HUDEP-2 (cell line): ENCODE measurements around the gene HGF.

Experiments used
- DNase-seq, 76 experiments: peaks; one replicate each; lab custom pipeline; 2025; ENCODE audit not compliant: unreplicated experiment in 76 of 76; lab: John Stamatoyannopoulos, UW

Gene HGF

DNA sequence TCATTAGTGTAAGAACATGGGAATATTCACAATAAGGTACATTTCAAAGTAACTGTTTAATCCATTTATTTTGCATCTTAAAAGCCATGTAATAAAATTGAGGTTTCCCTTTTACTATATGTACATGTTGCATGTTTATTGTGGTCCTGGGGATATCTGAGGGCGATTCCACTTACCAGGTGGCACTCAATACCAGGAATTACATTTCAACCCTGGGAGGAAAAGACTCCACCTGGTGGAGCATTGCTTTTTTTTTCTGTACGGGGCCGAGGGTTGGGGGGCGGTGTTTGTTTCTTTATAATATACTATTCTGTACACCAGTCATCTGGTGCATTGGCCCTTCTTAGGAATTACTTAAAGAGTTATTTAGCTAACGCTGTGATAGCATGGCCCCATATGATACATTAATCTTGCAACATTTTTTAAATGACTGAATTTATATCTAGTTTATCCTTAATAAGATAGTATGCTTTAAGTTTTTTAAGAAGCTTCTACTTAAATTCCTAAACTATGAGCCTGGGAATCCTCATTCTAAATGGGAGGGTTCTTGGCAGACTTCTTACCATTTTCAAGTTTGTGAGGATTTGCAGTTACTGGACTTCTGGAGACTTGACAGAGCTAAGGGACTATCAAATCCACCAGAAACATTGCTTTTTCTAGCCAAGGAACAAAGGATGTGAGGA is 7.2 kb upstream of the HGF start:
- no peak for DNase-seq

DNA sequence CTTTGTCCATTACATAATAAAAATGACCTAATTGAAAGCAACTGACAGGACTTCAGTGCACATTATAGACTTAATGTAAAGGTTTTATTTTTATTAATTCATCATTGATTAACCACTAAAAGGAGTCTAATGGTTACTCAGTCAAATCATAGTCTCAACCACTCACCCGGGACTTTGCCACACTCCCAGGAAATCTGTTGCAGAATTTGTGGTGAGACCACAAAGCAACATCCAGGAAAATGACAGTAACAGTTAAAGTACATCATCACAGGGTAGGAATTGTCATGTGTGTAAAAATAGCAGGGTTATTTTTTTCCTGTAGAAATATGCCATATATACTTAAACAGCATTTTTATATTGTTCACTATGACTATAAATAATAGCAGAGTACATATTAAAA is 6.3 kb upstream of the HGF start:
- no peak for DNase-seq

DNA sequence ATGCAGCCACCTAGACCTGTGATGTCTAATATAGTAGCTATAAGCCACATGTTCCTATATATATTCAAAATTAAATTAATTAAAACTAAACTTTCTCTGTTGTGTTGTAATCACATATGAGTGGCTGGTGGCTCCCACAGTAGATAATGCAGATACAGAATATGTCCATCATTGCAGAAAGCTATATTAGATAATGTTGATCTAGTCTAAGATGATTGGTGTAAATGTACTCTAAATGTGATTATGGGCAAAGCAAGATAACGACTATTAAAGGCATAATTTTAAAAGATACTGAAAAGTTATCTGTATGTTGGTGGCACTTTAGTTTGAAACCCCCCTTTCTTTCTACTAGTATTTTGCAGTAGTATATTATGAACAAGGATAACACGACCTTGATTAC is 5.7 kb upstream of the HGF start:
- no peak for DNase-seq

DNA sequence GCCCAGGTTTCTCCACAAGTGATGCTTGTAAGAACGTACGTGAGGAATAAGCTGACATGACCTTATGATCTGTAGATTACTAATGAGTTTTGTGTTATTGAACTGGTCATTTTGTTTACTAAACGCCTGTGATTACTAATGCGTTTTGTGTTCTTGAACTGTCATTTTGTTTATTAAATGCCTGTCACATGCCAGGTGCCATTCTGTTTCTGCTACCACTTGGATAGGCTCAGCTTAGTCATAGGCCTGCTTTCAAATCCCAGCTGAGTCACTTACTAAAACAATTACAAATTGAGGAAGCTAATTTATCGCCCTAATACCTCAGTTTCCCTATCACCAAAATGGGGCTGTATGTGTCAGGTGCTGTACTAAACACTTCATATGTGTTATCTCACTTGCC is 4.7 kb upstream of the HGF start:
- no peak for DNase-seq

DNA sequence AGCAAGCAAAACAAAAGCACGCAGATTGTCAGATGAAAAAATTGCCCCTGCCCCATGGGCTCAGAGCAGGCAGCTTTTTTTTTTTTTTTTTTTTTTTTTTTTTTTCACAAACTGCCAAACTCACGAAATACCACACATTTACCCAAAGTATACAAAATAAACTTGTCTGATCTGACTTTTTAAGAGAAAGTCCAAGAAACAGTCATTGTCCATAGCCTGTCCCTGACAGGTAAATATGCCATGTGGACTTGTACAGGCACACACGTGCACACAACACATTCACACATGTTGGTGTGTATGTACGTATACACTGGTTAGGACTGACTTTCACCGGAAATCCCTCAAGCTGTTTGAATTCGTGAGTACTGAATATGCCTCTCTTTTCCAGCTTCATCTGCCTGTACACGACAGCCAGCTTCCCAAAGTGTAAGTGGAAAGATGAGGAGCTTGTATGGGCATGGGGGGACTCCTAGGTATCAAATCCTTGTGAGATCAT is 929 bp upstream of the HGF start:
- DNase-seq: no peak

DNA sequence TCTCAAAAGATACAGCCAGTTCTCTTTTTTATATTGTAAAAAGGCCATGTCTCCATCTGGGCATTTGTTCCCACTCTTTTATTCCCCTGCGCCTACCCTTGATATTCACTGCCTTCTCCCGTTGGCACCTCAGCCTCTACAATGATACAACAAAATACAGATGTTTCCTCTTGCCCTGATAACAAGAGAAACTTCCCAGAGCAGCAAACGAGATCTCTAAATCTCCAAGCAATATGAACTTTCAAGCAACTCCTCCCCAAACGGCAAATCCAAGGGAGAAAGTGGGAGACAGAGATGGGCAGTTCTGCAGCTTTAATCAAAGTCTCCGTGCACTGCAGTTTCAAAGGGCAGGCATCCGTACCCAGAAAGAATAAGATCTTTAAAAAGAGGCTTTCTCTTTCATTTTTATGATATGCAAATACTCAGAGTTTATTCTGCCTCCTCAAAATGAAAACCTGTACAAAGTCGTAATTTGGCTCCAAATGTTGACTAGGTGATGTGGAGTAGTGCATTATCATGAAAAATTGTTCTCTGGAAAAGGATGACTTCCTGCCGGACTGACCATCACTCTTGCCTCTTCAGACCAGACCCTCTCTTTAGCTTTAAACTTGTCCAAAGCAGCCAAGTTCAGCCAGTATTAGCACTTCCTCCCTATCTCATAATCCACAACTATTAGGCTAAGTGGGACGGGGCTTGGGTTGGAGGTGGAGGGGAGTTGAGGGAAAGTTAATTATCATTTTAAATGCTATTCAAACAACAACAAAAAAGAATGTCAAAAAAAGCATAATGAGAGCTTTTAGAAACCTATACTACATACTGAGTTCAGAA is 682 bp downstream of the HGF start:
- no peak for DNase-seq

DNA sequence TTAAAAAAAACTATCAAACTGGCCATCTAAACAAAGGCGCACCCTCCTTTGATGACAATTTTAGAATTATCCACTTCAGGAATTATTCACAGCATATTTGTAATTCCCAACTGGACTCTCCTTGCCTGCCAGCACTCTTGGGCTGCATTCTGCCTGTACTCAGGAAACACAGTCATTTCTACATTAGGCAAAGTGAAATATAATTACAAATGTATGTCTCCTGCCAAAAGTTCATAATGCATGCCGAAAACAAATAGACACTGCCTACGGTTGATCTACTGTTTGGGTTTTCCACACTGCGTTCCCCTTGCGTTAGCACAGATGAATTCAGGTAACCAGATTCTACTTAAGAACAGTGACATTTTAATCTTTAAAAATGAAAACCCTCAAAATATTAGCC is 1.9 kb downstream of the HGF start:
- no peak for DNase-seq

DNA sequence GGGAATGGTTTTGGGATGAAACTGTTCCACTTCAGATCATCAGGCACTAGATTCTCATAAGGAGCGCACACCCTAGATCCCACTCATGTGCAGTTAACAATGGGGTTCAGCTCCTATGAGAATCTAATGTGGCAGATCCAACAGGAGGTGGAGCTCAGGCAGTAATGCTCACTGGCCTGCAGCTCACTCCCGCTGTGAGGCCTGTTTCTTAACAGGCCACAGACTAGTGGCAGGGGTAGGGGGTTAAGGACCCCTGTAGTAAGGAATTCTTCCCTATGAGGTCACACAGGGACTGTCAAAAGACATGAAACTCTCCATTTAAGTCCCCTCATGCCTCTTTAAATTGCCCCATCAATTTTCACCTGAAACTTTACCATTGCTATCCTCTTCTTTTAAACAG is 8.0 kb downstream of the HGF start:
- no peak for DNase-seq

DNA sequence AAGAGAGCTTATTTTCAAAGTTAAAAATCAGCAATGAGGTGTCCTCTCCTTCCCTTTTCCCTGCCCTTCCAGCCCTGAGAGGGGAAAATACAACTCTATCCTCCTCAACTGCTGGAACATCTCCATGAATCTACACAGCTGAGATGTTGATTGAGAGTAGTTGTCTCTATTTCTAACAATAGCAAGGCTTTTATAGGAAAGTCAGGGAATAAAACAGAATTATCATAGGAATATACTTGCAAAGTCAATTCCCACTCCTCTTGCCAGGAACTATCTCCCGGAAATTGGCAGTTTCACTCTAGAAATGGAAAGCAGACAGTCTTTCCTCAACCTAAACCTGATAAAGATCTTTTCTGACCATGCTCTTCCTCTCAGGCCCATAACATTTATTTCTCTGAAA is 8.8 kb downstream of the HGF start:
- DNase-seq: no peak

DNA sequence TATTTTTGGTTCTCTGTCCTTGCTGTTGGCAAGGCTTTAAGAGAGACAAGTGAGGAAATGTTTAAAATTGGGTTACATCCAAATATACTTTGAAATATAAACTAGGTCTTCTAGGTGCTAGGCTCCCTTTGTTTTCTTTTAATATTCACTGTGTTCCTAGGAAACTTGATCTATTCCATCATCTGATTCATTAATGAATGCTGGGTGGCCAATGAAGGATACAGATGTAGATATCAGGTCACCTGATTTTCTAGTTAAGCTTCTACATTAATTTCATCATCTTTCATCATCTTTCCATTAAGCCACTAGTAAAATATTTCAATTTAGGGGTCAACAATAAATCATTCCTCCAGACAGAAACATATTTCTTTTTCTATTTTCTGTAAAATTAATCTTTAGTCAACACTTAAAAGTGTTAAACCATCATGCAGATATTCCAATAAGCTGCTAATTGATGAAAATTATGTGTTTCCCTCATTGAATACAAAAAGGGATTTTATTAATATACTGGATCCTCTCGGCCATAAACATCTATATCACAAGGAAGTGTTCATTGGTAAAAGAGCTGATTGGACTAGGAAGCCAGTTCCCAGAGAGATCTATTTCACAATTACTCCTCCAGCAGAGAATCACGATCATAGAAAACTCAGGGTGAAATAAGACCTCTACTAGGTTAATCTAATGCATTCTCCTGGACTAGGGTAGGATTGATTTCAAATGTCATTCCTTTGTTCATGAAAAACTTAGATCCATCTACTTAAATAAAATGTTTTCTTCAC is 14.7 kb downstream of the HGF start:
- DNase-seq: no peak

DNA sequence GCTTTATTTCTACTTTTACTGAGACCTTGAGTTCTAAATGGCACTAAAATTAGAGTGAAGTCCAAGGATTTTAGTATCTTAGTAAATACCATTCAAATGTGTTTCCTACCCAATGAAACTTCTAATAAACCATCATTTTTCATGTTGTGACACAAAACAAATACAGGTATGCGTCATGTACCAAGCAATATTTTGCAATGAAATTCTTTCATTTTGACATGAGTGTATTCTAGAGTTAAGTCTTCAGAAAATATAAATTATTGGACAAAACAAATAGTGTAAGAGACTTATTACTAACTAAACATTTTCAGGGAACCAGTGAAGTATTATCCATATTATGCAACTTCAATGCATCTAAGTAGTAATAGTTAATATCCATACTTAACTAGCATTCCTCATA is 16.5 kb downstream of the HGF start:
- no peak for DNase-seq

DNA sequence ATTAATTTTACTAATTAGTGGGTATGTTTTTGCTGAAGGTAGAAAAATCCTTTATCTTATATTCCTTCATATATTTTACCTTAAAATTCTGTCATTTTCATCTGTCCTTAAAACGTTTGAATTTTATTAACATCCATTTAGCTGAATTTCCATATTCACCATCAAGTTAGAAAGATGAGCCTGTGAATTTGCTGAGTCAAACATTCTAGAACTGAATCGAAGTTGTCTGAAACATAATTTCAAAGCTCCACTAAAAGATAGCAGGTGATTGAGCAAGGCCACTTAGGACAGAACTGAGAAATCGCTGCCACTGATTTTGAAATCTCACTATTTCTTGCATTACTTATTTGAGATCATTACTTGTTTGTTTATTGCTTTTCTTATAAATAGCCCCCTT is 17.5 kb downstream of the HGF start:
- DNase-seq: no peak

DNA sequence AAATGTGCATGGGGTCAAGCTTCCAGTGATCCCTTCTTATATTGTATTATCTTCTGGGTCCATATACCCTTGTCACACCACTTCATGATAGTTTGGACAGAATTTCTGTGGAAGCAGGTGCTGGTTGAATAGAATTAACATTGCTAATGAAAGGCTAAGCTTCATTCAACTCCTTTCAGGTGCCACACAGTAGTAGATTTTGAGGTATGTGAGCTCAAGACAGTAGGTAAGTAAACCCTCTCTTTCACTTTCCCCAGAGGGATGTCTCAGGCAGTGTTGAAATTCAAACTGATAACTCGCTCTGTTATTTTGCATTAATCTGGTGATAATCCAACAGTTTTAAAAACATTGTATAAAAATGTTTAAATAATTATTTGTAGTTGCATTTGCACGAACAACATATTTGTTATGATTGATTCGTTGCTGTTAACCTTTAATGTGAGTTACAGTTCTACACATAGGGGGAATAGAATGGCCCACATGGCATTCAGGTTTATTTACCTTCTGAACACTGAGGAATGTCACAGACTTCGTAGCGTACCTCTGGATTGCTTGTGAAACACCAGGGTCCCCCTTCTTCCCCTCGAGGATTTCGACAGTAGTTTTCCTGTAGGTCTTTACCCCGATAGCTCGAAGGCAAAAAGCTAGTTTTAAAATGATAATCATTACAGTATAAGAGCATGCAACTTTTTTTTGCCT is 18.1 kb downstream of the HGF start:
- DNase-seq: no peak

DNA sequence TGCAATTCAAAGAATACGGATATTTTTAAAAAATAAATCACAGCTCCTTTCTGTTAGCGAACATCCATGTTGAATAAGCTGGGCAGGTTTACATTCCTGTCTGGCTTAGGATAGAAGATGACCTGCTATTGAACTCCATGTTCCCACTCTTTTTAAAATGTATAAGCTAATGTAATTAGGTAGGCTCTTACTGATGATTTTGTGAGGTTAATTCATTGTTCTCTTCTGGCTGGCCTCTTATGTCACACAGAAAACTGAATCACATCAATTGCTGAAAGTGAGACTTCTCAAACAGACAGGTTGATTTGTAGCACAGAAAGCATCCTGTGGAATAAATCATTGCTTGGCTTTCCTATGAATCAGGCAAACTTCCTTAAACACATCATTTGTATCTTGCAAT is 24.2 kb downstream of the HGF start:
- no peak for DNase-seq

DNA sequence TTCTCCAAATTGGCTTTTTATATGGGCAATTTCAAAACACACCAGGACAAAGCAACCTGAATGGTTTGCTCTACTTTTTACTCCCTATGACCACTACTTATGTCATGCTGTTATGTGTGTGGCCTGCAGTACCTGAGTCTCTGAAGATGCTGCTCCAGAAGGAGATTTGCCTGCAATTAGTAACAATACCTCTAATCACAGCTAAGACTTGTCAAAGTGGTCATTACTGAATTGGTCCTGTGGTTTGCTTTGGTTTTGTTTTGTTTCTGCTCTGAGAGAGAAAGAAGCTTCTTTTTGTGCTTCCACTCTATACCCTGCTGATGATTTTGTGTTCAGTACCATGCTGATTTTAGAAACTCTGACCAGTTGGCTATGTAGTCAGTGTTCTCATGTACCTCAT is 25.5 kb downstream of the HGF start:
- DNase-seq: no peak

DNA sequence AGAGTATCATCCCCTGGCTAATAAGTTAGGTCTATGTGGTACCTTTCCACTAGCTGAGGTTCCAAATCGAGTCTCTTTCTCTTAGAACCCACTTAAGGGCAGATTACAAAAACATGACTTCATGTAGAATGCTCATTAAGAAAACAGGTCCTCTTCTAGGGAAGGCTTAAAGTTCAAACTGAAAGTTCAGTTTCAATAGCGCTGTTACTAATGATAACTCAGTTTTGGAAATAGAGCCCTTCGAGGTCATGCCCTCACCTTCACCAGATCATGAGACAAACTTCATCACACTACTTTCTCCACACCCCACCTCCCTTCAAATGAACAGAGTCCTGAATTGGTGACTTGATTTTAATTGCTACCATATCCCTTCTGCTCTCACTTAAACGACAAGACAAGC is 26.2 kb downstream of the HGF start:
- DNase-seq: no peak

DNA sequence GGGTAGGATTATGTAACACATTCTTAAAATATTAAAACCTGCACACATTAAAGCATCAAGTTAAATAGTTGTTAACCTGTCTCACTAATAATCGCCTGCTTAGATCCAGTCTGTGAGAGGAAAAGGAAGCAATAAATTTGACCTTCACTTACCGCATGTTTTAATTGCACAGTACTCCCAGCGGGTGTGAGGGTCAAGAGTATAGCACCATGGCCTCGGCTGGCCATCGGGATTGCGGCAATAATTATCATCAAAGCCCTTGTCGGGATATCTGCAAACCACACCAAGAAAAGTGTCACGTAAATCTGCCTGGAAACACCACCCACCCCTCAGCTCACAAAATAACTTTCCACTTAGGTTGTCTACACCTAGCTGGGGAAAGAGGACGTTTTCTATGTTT is 26.6 kb downstream of the HGF start:
- no peak for DNase-seq

DNA sequence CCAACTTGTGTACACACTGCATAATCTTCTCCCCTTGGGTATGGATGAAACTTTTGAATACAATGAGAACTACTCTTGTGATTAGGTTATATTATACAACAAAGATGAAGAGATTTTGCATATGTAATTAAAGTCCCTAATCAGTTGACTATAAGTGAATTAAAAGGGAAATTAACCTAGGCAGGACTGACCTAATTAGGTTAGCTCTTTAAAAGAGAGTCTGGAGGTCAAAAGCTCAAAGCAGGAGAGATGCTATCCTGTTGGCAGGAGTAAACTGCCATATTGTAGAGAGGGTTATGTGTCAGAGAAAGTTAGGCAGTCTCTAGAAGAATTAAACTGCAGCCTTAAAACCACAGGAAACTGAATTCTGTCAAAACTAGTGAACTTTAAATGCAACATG is 29.4 kb downstream of the HGF start:
- no peak for DNase-seq

DNA sequence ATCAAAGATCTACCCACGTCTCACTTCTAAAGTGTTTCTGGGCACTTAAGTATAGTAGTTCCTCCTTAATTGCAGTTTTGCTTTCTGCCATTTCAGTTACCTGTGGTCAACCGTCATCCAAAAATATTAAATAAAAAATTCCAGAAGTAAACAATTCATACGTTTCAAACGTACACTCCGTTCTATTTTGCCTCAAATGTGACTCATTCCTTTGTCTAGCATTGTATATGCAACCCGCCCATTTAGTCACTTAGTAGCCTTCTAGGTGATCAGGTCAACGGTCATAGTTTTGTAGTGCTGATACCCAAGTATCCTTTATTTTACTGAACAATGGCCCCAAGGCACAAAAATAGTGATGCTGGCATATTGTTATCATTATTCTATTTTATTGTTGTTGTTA is 33.8 kb downstream of the HGF start:
- no peak for DNase-seq

DNA sequence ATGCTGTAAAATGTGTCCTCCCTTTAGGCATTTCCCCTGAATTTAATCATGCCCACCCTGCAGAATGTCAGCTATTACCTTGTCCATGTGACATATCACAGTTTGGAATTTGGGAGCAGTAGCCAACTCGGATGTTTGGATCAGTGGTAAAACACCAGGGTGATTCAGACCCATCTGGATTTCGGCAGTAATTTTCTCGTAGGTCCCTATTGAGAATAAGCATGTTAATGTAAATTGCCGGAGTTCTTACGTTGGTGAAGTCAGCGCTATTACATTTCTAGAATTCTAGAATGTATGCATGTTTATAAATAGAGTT is 44.1 kb downstream of the HGF start:
- no peak for DNase-seq
